CD4-positive, alpha-beta T cell treated with Interleukin-17A for 4 hours (primary cell): ENCODE results near the gene MOB3C.

Experiments used
- DNase-seq: peaks from one replicate; pipeline ENCODE4 v3.0.0-alpha.2; 2020; ENCODE audit warnings: mixed read lengths

The MOB3C gene

DNA sequence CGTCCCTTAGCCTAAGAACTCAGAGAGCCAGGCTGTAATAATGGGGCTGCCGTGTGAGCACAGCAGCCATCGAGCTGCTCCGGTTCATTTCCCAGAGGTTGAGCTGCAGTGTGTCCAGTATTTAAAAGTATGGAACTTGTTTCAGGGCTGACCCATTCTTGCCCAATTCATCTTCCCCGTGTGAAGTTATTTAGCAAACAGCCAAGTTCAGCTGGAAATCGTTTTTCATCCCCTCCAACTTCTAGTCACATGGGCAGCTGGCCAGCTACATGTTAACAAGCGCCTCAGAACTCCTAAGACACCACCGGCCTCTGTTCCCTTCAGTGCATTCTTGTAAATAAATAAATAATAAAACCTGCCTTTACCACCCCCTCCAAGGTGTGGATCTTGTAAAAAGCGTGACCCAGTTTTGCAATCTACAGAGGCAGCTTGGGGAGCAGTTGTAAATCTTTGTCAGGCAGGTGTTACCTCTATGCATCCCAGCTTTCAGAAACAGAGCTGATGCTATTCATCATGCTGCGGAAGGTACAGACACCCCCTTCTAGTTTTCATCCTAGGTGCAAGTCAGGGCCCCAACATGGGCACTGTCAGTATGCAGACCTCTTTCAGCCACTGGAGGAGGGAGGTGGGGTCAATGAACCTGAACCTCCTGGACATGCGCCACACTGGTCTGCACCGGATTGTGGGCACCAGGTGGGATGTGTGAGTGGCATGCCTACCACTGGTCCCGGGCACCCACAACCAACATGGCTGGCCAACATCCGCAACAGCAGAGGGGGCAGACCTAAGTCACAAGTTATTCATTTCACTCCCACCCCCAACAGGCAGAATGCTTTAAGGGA lies 46.5 kb downstream of the MOB3C start:
- no peak for DNase-seq

GRCh38 chr1:46569116-46569515 lies 47.5 kb downstream of the MOB3C start:
- DNase-seq, result no peak

DNA sequence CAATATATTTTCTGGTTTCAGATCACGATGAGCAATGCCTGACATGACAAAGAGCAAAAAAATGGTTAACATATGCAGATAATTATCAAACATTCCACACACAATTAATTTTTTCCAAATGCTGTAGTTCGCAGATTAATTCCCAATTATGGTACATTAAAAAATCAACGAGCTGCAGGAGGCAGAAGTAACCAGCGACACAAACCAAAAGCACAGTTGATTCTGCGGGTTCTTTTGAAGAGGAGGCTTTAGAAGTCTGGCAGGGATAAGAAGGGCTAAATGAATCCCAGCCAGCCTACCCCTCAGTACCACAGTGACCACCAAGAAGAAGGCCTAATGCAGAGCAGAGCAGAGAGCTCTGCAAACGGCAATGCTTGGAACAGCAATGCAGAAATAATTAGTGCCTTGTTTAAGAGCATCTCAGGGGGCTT lies 48.1 kb downstream of the MOB3C start:
- DNase-seq, result no peak

- no peak for DNase-seq
Measured at GRCh38 chr1:46563341-46563740, 53.3 kb downstream of the MOB3C start.

DNA sequence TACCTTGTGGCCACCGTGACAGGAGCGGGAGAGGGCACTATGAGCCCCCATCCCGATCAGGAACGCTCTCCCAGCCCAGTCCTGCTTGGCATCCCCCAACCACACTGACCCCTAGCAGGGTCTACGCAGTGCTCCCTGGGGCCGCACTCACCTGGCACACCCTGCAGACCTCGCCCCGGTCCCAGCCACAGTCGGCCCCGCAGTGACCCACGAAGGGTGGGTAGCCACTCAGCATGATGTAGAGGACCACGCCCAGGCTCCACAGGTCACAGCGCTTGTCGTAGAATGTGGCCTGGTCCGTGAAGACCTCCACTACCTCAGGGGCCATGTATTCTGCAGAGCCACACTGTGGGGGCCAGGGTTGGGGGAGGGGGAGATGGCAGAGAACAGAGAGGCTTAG lies 54.1 kb downstream of the MOB3C start:
- DNase-seq, result no peak

DNA sequence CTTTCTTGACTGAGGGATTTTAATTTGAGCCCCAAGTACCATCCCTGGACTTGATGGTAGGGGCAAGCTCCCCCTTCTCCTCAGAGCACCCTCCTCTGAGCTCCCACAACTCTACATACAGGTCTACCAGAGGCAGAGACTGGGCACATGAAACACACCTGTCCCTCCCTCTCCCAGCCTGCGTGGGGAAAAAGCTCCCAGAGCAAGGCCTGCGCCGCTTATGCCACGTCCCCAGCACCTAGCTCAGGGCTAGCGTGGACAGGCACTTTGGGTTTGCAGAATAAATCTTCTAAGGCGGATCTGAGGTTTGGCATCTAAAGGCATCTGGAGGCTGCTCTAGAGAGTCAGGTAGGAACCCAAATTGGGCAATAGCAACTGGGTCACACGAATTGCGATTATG lies 57.6 kb downstream of the MOB3C start:
- no peak for DNase-seq

GRCh38 chr1:46558141-46558963 lies 58.3 kb downstream of the MOB3C start:
- DNase-seq, result no peak
